Measurements from ENCODE around the gene KRI1. TPM values are rescaled to one million over a fixed set of nuclear protein-coding genes. Genes with fewer than 3 reads are reported as not detected.

The KRI1 gene
- total RNA-seq, 4 donors from 2014 or later: 22.9 to 27.9 (median 23.3) TPM

GRCh38 chr19:10521461-10522171 lies 44.2 kb downstream of the KRI1 start:
- Histone ChIP-seq H3K9me3 (no peaks in the 10 kb centered on the region), H3K27ac (no peak overlapping the region), H3K4me3 (no peak overlapping the region), H3K4me1 (peaks cover 0 to 25% (median 13%) of the 10 kb centered on the region in 4 donors), H3K27me3 (peaks cover 0 to 55% of the 10 kb centered on the region in 2 donors), H3K36me3 (no peaks in the 10 kb centered on the region)
- no peak for DNase-seq (ENCODE audit: low spot score in 2 of 2)
- WGBS, 2 donors: 71 to 77% methylated on average over 13 of the region's 13 CpGs
- TF ChIP-seq EP300 (IDR thresholded peaks at IDR 0.05): no peak
- TF ChIP-seq POLR2A (IDR thresholded peaks at IDR 0.05): no peak
- TF ChIP-seq CTCF (IDR thresholded peaks at IDR 0.05): no peak

- H3K27me3 ChIP-seq: peaks cover 0 to 64% of the 10 kb centered on the region in 2 donors
Measured at GRCh38 chr19:10520652-10521318, 45.0 kb downstream of the KRI1 start.

GRCh38 chr19:10519421-10519820 lies 46.4 kb downstream of the KRI1 start:
- Histone ChIP-seq H3K27ac (no peak overlapping the region), H3K36me3 (no peaks in the 10 kb centered on the region), H3K9me3 (no peaks in the 10 kb centered on the region), H3K27me3 (peaks cover 0 to 77% of the 10 kb centered on the region in 2 donors), H3K4me3 (no peak overlapping the region), H3K4me1 (peaks cover 0 to 28% (median 13%) of the 10 kb centered on the region in 4 donors)
- WGBS, 2 donors: 73% methylated on average over 7 of the region's 7 CpGs
- no peak for DNase-seq (ENCODE audit: low spot score in 2 of 2)
- no peak for TF ChIP-seq CTCF (IDR thresholded peaks at IDR 0.05)
- TF ChIP-seq POLR2A (IDR thresholded peaks at IDR 0.05): no peak
- no peak for TF ChIP-seq EP300 (IDR thresholded peaks at IDR 0.05)

More at GRCh38 chr19:10520652-10521318, 45.0 kb downstream of the KRI1 start:
- TF ChIP-seq EP300 (IDR thresholded peaks at IDR 0.05): no peak
- TF ChIP-seq CTCF (IDR thresholded peaks at IDR 0.05): no peak
- TF ChIP-seq POLR2A (IDR thresholded peaks at IDR 0.05): no peak
- Histone ChIP-seq H3K4me3 (no peak overlapping the region), H3K36me3 (no peaks in the 10 kb centered on the region), H3K27ac (no peak overlapping the region), H3K4me1 (peaks cover 0 to 25% (median 13%) of the 10 kb centered on the region in 4 donors), H3K9me3 (no peaks in the 10 kb centered on the region)
- 84% methylated on average over 15 of the region's 15 CpGs for WGBS, 2 donors
- no peak for DNase-seq (ENCODE audit: low spot score in 2 of 2)

- Histone ChIP-seq H3K36me3 (no peaks in the 10 kb centered on the region), H3K4me3 (no peak overlapping the region), H3K27me3 (peaks cover 0 to 85% of the 10 kb centered on the region in 2 donors), H3K9me3 (no peaks in the 10 kb centered on the region), H3K27ac (no peak overlapping the region), H3K4me1 (peaks cover 0 to 33% (median 13%) of the 10 kb centered on the region in 4 donors)
- TF ChIP-seq POLR2A (IDR thresholded peaks at IDR 0.05): no peak
- no peak for TF ChIP-seq EP300 (IDR thresholded peaks at IDR 0.05)
- WGBS, 2 donors: 7 to 20% methylated on average over 23 to 25 of the region's 33 CpGs
- no peak for DNase-seq (ENCODE audit: low spot score in 2 of 2)
Measured at GRCh38 chr19:10518444-10519361, 47.1 kb downstream of the KRI1 start.

GRCh38 chr19:10517760-10518443 lies 47.9 kb downstream of the KRI1 start:
- no peak overlapping the region for H3K27ac ChIP-seq
- peaks cover 0 to 93% of the 10 kb centered on the region in 2 donors for H3K27me3 ChIP-seq
- no peaks in the 10 kb centered on the region for H3K9me3 ChIP-seq
- WGBS, 2 donors: 2% methylated on average over 27 of the region's 27 CpGs
- no peak for DNase-seq (ENCODE audit: low spot score in 2 of 2)
- H3K36me3 ChIP-seq: no peaks in the 10 kb centered on the region
- peak overlapping the region in 2 of 4 donors; percentile 9 to 28 for H3K4me3 ChIP-seq
- TF ChIP-seq POLR2A (IDR thresholded peaks at IDR 0.05) (no peak), EP300 (IDR thresholded peaks at IDR 0.05) (no peak), CTCF (IDR thresholded peaks at IDR 0.05) (no peak)
- peaks cover 0 to 33% (median 13%) of the 10 kb centered on the region in 4 donors for H3K4me1 ChIP-seq
